Measurements from ENCODE around the gene NPC1L1.

DNA sequence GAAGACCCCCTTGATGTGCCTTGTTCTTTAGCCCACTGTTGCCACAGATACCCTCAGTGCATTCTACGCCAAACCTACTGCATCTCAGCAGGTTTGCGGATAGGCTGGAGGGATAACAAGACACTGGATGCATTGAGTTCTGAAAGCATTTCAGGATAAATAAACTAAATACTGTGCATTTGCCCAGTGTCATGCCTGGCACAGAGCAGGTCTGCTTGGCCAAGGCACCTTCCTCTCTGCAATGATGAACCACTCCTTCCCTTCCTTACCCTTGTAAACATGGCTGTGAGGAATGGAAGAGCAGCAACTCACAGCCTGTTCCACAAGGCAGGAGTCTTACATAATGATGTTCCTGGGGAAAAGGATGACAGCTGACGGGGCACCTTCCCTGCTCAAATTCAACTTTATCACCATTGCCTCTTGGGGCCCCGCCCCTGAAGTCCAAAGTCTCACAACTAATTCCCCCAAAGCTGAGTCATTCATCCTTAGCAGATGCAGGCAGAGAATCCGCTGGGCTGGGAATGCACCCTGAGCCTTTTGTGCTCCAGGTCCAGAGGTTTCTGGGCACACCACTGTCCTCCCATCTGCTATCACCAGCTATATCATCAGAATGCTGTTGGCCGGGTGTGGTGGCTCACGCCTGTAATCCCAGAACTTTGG is 21.0 kb upstream of the NPC1L1 start:
- TF ChIP-seq, protein P1, sequence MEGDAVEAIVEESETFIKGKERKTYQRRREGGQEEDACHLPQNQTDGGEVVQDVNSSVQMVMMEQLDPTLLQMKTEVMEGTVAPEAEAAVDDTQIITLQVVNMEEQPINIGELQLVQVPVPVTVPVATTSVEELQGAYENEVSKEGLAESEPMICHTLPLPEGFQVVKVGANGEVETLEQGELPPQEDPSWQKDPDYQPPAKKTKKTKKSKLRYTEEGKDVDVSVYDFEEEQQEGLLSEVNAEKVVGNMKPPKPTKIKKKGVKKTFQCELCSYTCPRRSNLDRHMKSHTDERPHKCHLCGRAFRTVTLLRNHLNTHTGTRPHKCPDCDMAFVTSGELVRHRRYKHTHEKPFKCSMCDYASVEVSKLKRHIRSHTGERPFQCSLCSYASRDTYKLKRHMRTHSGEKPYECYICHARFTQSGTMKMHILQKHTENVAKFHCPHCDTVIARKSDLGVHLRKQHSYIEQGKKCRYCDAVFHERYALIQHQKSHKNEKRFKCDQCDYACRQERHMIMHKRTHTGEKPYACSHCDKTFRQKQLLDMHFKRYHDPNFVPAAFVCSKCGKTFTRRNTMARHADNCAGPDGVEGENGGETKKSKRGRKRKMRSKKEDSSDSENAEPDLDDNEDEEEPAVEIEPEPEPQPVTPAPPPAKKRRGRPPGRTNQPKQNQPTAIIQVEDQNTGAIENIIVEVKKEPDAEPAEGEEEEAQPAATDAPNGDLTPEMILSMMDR (IDR thresholded peaks at IDR 0.05) = no peak
- no peak for TF ChIP-seq POLR2A (IDR thresholded peaks at IDR 0.05)
